GM19099 (cell line): ENCODE results near the gene SLC13A4.

Experiments
- POLR2A ChIP-seq: IDR thresholded peaks from 3 replicates; pipeline ENCODE4 v1.6.1; 2011; ENCODE audit warnings: low read depth; ENCODE audit not compliant: insufficient read length; ENCODE audit errors: extremely low read depth

SLC13A4 gene

GRCh38 chr7:135714534-135715009, 13.4 kb downstream of the SLC13A4 start:
- TF ChIP-seq POLR2A = no peak

GRCh38 chr7:135713836-135714470, 14.0 kb downstream of the SLC13A4 start:
- no peak for TF ChIP-seq POLR2A

DNA sequence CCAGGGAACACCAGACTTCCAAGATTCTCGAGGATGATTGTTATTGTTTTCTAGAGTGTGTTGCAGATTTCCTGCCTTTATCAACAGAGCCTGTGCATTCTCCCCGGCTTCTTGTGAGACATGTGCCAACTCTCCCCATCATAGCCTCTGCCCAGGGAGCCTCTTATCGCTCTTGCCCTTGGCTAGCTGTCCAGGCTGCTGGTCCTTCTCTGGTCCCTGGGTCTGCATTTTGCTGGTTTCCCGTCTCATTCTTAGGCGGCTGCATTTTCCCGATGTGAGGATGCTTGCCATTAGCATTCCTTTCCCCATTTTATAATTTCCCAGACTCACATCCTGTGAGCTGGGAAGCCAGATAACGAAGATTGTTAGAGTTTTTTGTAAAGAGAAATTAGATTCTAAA, 15.2 kb downstream of the SLC13A4 start:
- no peak for TF ChIP-seq POLR2A

DNA sequence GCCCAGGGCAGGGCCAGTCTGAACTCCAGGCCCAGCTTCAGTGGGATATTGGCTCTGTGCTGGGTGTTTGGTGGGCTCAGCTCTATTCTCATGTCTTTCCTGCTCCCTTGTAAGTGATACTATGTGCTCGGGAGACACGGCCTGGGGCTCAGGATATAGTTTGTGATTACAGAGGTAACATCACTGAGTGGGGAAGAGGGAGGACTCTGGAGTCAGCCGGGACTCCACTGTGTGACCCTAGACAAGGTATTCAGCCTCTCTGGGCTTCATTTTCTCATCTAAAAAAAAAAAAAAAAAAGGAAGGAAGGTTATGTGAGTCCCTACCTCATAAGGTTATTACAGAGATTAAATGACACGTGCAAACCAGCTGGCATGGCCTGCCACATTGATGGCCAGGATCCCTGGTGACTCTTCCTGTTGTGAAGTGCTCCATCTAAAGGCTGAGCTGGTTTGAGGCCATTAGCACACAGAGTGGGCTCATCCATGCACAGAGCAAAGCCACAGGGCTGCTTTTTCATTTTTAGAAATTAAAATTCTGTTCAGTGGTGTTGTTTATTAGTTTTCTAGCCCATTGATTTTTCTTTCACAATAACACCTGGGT, 15.7 kb downstream of the SLC13A4 start:
- no peak for TF ChIP-seq POLR2A

DNA sequence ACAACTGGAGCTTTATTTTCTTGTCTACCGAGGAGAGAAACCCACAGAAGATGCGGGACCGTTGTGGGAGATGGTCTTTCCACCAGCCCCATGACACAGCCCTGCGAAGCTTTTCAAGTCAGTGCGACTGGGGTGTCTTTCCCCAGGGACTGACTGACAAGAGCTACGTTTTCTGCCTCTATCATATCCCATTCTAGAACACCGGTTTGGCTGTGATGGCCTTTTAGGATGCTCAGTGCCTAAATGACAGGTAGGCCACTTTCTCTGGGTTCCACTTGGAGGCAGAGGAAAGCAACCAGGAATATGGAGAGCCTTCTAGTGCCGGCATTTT, 16.9 kb downstream of the SLC13A4 start:
- TF ChIP-seq POLR2A = no peak

DNA sequence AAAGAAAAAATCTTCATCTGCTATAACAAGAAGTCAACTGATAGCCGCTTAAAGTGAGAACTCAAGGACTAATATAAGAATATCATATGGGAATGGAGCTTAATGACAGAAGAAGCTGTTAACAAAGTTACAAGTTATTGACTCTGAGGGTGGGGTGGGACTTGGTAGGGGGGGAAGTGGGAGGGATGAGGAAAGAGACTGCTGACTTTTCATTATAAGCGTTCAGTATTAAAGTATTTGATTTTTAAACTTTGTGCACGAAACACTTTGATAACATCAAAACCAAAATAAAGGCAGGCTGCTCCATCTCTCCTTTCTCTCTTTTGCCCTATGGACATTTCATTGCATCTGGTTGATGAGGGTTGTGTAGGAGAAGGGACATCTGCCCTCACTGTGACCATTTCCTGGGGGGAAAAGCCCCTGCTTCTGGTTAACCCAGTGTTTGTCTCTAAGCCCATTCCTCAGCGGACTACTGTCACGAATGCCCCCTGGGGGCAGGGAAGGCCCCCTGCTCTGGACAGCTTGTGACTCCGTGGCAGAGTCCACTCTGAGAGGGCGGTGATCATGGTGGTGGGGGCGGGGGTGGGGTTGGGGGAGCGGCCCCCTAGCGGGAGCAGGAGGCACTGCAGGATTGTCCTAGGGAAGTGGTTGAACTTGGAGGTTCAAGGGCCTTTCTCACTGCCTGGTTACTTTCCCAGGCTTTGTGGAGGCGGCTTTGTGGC, 17.4 kb downstream of the SLC13A4 start:
- no peak for TF ChIP-seq POLR2A

GRCh38 chr7:135709508-135709907, 18.5 kb downstream of the SLC13A4 start:
- no peak for TF ChIP-seq POLR2A

- TF ChIP-seq POLR2A = no peak
Measured at GRCh38 chr7:135708041-135708440, 19.9 kb downstream of the SLC13A4 start.

- no peak for TF ChIP-seq POLR2A
Measured at GRCh38 chr7:135707570-135707966, 20.4 kb downstream of the SLC13A4 start.

DNA sequence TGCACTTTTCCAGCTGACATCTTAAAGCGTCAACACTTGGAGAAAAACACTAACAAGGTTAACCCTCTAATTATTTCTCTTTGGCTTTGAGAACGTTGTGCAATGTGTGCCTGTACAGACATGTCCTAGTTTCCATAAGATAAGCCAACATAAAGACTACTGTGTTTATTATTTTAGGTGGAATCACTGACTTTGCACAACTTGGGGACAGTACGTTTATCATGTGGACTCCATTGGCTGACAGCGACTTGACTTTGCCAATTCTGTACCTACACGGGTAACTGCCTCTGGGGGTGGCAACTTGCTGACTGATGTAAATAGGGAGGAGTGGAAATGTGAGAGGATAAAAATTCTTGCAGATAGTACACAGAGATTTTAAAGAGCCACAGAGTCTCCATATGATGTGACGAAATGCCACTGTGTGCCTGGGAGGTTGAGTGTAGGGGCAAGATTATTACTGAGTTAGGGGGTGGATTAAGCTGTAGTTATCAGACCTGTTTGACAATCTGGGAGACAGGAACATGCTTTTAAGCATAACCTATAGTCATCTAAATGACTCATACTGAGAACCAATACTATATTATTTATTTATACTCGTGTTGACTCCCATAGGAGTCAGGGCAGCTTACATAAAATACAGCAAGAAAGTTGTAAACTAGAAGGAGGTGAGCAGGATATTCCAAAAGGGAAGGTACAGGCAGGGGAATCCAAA, 21.0 kb downstream of the SLC13A4 start:
- TF ChIP-seq POLR2A = no peak

DNA sequence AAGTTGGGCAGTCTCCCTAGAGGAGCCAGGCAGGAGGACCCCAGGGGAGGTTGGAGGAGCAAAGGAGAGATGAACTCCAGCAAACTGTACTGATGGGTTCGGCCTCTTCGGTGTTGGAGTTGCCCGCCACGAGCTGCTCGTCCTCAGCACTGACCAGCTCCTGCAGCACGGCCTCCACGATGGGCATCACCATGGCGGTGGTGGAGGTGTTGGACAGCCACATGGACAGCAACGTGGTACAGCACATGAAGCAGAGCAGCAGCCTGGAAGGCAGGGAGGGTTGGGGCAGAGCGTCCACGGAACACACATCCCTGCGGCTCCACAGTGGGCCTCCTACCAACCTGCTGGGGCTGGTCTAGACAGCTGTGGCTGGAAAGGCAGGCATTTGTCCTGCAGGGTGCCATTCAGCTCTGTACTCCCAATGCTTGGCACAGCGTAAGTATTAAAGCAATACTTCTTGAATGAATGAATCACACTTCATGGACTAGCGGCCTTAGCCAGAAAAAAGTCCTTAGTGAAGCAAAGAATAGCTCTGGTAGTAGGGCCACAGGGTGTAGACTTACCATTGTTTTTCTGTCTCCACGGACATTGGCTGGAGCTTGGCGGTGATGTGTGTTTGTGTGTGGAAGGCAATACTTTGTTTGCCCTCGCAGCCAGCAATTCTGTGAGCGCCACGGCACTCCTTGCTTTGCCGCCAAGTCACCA, 21.8 kb downstream of the SLC13A4 start:
- no peak for TF ChIP-seq POLR2A

- no peak for TF ChIP-seq POLR2A
Measured at GRCh38 chr7:135704698-135705097, 23.3 kb downstream of the SLC13A4 start.

- TF ChIP-seq POLR2A = no peak
Measured at GRCh38 chr7:135704074-135704473, 23.9 kb downstream of the SLC13A4 start.

- TF ChIP-seq POLR2A = no peak
Measured at GRCh38 chr7:135697276-135698049, 30.5 kb downstream of the SLC13A4 start.
